COLO668 (cell line): ENCODE results near the gene HNRNPL.

Source experiments
- DNase-seq: peaks from one replicate; lab custom pipeline; 2025; ENCODE audit not compliant: unreplicated experiment; lab: John Stamatoyannopoulos, UW

HNRNPL gene

GRCh38 chr19:38845374-38846024, 4.3 kb downstream of the HNRNPL start:
- no peak for DNase-seq

DNA sequence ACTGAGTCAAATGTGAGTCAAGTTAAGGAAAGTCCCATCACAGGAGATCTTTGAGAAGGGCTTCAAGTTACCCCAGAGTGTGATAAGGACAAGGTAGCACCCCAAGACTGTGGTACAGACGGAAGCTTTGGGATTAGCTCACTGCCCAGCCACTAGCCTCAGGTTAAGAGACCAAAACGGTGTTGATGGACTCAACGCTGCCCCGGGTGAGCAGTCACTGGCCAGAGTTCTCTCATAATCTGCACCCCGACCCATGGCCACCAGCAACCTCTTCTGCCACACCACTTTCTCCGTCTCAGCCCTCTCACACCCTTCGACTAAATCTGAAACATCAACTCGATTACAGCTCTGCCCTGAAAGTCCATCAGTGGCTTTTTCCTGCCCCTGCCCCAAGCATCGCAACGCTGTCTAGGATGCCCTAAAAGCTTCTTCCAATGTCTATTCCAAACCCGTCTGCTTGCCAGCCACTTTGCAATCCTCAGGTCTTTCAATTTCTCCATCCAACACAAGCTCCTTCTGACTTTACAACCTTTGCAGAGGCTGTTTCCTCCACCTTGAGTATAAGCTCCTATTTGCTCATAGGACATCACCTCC, 5.6 kb downstream of the HNRNPL start:
- no peak for DNase-seq

- DNase-seq, result no peak
These were observed 6.5 kb downstream of the HNRNPL start for GRCh38 chr19:38843175-38843758.

DNA sequence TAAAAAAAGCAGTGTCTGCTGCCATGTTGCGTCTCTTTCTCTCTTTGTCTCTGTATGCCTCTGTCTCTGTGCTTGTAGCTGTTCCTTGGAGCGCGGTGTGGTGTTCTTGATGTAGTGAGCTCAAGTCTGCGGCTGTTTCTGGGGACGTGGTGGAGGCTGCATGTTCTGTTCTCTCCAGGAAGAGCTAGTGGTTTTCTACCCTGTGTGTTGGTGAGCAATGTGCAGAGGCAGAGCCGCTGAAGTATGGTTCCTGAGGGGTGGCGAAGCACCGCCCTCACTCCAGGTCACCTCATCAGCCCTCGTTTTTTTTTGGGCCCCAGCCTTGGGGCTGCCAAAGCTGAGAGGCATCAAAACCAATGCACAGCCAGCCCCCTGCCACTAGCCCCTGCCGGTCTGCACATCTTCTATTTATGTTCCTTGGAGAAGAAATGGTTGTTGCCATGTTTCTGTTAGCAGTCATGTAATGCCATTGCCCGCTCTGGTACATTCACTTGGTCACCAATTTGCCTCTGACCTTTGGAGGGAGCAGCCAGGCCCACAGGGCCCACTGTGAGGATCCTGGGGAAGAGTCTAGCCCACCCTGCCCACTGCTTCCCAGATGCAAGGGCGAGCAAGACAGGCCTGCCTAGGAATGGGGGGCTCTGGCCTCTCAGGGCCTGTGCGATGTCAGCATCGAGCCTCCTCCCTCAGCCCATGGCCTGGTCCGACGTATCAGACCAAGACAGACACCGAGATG, 7.2 kb downstream of the HNRNPL start:
- DNase-seq, result no peak

DNA sequence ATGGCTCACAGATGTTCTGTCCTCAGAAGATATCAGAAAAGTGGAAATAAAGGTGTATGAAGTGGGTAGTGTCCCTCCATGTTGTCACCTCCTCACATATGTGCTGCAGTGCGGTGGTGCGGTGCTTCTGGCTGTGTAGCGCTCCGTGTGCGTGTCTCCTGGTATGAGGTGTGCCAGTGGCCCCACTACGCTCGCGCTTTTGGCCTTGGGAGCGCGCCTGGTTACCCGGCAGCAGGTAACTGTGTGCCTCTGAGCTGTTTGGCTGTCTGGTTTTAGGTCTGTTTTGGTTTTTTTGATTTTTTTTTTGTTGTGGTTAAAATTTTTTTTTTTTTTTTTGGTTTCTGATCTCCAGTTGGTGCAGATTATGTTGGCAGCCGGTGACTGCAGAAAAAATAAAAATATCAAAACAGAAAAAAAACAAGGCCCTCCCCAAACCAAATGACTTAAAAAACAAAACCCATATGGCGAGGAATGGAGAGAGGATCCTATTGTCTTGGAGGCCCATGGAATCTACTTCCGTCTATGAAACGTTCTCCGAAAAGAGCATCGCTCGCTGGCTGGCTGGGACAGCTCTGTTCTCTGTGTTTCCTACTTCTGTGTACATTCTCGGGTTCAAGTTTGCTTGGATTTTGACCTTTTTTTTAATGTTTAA, 7.9 kb downstream of the HNRNPL start:
- no peak for DNase-seq

- DNase-seq, result no peak
These were observed 8.5 kb downstream of the HNRNPL start for GRCh38 chr19:38841180-38841766.

DNA sequence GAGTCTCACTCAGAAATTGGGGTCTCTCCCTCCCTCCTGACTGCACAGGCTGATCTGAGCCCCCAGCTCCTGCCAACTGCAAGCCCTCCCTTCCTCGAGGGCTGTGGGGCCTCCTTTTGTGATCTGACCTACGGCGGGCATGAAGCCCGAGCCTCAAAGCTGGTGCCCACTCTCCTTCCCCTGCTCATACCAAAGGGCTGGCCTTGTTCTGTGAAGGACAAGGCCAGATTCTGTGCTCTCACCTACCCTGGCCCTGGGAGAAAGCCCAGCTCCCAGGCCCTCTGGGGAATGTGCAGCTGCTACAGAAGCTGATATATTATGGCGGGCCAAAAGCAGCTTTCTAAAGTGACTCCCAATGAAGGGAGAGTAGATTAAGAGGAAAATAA, 9.2 kb downstream of the HNRNPL start:
- DNase-seq, result no peak

GRCh38 chr19:38839816-38840582, 9.8 kb downstream of the HNRNPL start:
- DNase-seq, result no peak

GRCh38 chr19:38838986-38839761, 10.6 kb downstream of the HNRNPL start:
- no peak for DNase-seq

DNA sequence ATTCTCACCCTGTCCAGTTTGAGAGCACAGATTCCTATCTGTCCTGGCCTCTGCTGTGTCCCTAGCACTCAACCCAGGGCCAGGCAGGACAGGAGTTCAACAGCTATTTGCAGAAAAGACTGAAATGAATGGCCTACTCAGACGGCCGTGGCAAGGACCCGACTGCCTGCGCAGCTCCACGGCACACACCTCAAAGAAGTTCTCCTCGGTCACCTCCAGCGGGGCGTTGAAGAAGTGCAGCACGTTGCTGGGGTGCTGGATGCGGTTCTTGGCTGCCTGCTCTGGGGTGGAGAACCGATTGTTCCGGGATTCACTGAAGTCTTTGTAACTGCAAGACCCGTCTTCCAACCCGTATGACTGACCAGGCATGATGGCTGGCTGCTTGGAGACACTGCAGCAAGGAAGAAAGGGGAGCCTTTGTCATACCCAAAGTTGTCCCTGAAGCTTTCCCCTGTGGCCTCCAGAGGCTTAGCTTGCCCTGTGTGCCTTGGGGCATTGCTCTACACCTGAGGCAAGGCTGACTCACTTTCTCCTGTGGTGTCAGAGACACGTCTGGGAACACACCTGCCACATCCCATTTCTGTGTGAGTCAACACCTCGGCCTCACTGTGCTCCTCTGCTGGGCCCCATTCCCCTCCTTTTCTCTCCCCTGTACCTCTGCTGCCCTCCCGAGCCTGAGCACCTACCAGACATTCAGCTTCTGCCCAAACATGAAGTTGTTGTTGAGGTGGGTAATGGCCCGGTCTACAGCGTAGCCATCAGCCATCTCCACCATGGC, 11.4 kb downstream of the HNRNPL start:
- DNase-seq, result peak; percentile 34

DNA sequence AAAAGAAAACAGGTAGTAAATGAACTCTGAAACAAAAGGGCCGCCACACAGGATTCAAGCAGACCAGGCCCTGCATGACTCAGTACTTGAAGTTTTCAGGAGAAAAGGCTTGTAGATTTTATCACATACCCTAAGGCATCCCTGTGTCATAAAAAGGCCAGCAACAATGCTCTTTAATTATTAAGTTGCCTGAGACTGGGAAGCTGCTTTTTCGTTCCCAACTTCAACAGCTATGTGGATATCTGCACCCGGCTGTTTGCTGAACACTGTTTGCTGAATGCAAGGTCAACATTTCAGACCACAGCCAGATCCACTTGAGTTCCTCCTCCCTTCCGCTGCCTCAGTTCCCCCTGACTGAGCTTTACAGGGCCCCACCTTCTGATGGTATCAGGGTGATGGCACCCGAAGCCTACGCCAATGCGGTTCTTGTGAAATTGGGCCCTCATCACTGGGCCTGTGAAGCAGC, 12.1 kb downstream of the HNRNPL start:
- peak; percentile 10 for DNase-seq

DNA sequence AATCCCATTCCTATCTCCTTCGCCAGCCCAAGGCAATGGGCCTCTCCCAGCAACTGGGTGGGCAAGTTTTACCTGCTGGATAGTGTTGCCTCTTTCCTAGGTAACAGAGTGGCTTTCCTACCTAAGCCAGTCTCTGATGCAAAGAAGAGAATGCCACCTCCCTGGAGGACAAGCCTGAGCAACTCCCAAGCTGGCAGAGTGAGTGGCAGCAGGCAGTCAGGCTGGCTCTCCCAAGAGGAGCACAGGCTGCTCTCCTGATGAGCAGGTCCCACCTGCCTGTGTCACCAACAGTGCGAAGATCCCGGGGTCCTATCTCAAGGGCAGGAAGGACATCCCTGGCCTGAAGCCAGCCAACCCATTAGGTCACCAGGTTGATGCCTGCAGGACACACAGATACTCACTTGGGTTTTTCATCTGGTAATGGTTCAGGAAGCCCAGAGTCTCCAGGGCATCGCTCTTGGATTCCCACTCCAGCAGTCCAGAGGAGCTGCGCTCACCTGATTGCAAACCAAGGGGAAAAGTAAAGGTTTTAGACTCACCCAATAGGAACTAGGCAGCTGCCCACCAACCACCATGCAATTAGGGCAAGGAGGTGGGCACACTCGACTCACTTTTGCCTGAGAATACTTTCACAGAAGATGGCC, 12.7 kb downstream of the HNRNPL start:
- no peak for DNase-seq

- DNase-seq, result no peak
These were observed 13.4 kb downstream of the HNRNPL start for GRCh38 chr19:38836159-38836982.

- DNase-seq, result no peak
These were observed 15.2 kb downstream of the HNRNPL start for GRCh38 chr19:38834590-38834989.

- DNase-seq, result no peak
These were observed 15.7 kb downstream of the HNRNPL start for GRCh38 chr19:38834104-38834490.

GRCh38 chr19:38833092-38833425, 16.7 kb downstream of the HNRNPL start:
- DNase-seq, result no peak

DNA sequence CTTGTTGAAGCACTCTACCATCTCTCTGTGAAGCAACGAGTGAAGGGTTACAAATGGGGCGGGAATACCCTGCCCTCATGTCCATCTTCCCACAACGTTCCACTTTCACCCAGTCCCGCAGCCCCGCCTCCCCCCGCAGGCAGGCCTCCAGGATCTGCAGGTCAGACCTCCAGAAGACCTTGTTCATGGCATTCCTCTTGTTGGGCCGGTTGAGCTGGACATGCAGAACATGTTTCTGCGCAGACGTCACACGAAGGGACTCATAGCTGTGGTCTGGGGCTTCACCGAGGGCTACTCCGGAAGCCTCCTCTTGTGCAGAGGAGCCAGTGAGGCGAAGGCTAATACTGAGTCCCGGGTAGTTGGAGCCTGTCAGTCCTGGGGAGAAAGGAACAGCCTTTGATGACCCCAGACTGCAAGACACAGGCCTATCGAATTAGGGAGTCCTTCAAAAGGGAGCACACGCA, 18.6 kb downstream of the HNRNPL start:
- peak; percentile 37 for DNase-seq
